Measurements from ENCODE around the gene TBC1D17. TPM values are rescaled to one million over a fixed set of nuclear protein-coding genes. Genes with fewer than 3 reads are reported as not detected.

Gene TBC1D17
- total and polyA plus RNA-seq, 12 donors, result 5.8 to 198 (median 51.4) TPM

DNA sequence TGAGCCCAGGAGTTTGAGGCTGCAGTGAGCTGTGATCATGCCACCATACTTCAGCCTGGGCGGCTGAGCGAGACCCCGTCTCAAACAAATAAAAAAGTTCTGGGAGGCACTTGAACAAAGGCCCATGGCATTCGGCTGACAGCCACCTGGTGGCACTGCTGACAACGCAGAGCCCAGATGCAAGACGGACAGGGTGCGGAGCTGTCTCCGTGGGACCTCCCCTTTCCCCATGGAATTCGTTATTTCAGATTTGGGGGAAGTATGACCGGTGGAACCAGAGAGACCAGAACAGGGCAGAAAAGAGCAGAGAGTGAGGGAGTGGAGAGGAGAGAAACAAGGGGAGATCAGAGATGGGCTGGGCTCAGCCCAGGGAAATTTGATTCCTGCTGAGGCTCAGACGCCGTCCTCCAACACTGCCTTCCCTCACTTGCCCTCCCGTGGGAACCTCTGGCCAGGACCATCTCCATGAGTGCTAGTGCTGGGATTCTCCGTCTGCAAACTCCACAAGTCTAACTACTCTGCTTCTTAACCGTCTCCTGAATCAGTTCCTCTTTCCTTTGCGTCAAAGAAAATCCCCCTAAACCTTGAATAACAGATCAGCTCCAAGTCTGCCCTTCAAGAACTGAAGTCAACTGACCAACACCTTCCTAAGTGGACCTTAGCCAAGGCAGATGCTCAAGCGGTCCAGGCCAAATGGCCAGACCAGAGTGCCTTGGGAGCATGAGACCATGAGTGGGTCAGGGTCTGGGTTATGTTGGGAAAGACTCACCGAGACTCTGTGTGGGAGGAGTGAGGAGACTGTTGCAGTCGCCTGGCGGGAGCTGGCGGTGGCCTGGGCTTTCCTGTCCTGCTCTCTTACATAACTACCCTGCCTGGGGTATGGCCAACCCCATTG is 39.6 kb downstream of the TBC1D17 start:
- 76 to 85% (median 80%) methylated on average over 17 to 21 of the region's 21 CpGs for WGBS, 4 donors
- H3K4me3 ChIP-seq, result no peak overlapping the region
- H3K27ac ChIP-seq, result peak overlapping the region in 1 of 5 donors; percentile 40
- DNase-seq, result peak in 1 of 7 donors; percentile 6
- H3K36me3 ChIP-seq (replicated peaks in 1 of 2), result peaks cover 0 to 11% of the 10 kb centered on the region in 2 donors
- TF ChIP-seq, protein P1, sequence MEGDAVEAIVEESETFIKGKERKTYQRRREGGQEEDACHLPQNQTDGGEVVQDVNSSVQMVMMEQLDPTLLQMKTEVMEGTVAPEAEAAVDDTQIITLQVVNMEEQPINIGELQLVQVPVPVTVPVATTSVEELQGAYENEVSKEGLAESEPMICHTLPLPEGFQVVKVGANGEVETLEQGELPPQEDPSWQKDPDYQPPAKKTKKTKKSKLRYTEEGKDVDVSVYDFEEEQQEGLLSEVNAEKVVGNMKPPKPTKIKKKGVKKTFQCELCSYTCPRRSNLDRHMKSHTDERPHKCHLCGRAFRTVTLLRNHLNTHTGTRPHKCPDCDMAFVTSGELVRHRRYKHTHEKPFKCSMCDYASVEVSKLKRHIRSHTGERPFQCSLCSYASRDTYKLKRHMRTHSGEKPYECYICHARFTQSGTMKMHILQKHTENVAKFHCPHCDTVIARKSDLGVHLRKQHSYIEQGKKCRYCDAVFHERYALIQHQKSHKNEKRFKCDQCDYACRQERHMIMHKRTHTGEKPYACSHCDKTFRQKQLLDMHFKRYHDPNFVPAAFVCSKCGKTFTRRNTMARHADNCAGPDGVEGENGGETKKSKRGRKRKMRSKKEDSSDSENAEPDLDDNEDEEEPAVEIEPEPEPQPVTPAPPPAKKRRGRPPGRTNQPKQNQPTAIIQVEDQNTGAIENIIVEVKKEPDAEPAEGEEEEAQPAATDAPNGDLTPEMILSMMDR (IDR thresholded peaks at IDR 0.05), result peak in 3 of 6 experiments; percentile 10 to 22 (median 14)
- no peak for TF ChIP-seq POLR2A (IDR thresholded peaks at IDR 0.05)
- peaks cover 0 to 5% of the 10 kb centered on the region in 2 donors for H3K4me1 ChIP-seq (replicated peaks in 1 of 2)
- no peaks in the 10 kb centered on the region for H3K27me3 ChIP-seq
- H3K9me3 ChIP-seq (replicated peaks in 1 of 3), result no peaks in the 10 kb centered on the region
- intact Hi-C loops (cut with DNase I), result no loop called here

DNA sequence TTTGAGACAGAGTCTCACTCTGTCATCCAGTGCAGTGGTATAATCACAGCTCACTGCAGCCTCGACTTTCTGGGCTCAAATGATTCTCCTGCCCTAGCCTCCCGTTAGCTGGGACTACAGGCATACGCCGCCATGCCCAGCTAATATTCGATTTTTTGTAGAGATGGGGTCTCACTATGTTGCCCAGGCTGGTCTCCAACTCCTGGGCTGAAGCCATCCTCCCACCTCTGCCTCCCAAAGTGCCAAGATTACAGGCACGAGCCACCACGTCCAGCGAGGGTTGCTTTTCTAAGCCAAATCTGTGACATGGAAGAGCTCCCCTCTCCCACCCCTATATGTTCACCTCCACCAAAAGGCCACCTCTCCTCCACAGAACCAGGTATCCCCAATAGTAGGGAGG is 40.6 kb downstream of the TBC1D17 start:
- DNase-seq, result no peak
- H3K36me3 ChIP-seq (replicated peaks in 1 of 2), result peaks cover 0 to 14% of the 10 kb centered on the region in 2 donors
- intact Hi-C loops (cut with DNase I), result no loop called here
- H3K9me3 ChIP-seq (replicated peaks in 1 of 3), result no peaks in the 10 kb centered on the region
- WGBS, 4 donors, result 90 to 94% (median 92%) methylated on average over 8 of the region's 8 CpGs
- H3K27me3 ChIP-seq, result no peaks in the 10 kb centered on the region
- no peak for TF ChIP-seq POLR2A (IDR thresholded peaks at IDR 0.05)
- TF ChIP-seq, protein P1 (IDR thresholded peaks at IDR 0.05), result no peak
- peaks cover 5 to 15% of the 10 kb centered on the region in 2 donors for H3K4me1 ChIP-seq (replicated peaks in 1 of 2)
- no peak overlapping the region for H3K27ac ChIP-seq
- no peak overlapping the region for H3K4me3 ChIP-seq

DNA sequence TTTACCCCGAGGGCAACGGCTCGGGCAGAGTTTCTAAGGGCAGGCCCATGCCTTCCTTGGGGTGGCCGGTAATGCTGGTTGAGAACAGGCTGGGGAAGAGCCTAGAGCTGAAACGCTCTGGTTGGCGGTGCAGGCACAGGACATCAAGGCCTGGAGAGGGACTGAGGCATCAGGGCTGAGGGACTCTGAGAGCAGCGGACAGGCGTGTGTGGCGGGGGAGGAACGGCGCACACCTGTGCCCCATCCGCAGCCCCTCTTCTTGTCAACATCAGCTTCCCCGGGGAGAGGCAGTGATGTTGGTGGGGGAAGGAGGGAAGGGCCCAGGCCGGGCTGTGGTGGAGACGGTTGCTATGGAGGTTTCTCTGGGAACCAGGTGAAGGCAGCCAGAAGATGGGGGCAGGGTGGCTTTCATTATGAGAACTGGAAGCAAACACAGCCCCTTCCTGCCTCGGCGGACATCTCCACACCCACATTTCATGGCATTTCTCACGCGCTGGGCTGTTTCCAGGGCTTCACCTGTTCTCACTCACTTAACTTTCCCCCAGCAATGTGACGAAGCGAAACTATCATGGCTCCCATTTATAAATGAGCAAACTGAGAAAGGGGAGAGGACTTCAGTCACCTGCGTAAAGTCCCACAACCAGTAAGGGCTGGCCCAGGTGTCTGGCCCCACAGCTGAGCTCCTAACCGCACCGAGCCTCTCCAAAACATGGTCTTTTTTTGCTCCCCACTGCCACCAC is 43.3 kb downstream of the TBC1D17 start:
- intact Hi-C loops (cut with DNase I), result no loop called here
- Histone ChIP-seq H3K4me1 (replicated peaks in 1 of 2) (peaks cover 11 to 24% of the 10 kb centered on the region in 2 donors), H3K27ac (no peak overlapping the region), H3K4me3 (no peak overlapping the region), H3K36me3 (replicated peaks in 1 of 2) (peaks cover 0 to 24% of the 10 kb centered on the region in 2 donors), H3K9me3 (replicated peaks in 1 of 3) (no peaks in the 10 kb centered on the region), H3K27me3 (no peaks in the 10 kb centered on the region)
- TF ChIP-seq, protein P1 (IDR thresholded peaks at IDR 0.05), result no peak
- TF ChIP-seq POLR2A (IDR thresholded peaks at IDR 0.05), result no peak
- no peak for DNase-seq
- 93 to 96% (median 95%) methylated on average over 24 of the region's 24 CpGs for WGBS, 4 donors

Data from adrenal gland (tissue), 12 donors.